ENCODE data around the gene ARHGEF12. TPM values are rescaled to one million over a fixed set of nuclear protein-coding genes. Genes with fewer than 3 reads are reported as not detected.

The ARHGEF12 gene
- total and polyA plus RNA-seq, 10 of the 15 experiments (the other 5 are each of a cell fraction or from before 2014, with no cell fraction given) = 2.7 to 40.8 (median 20.9) TPM

GRCh38 chr11:120298461-120298860 lies 37.8 kb upstream of the ARHGEF12 start:
- ChIA-PET SMC1A (ENCODE audit: uncharacterized antibody, unreplicated experiment) (interaction anchor here (1.2 to 13.1 kb wide), 3 partner anchors 42 to 64 kb away, joined by 3 to 372 read pairs (median 176); partner anchors contain the start of gene POU2F3), CTCF (interaction anchor here (3.4 to 19.8 kb wide), 4 partner anchors 22 to 126 kb away, joined by 23 to 783 read pairs (median 190); partner anchors contain the start of gene POU2F3), POLR2A (interaction anchor here (0.7 to 1.4 kb wide), 3 partner anchors 50 to 143 kb away, joined by 3 read pairs; no protein-coding TSS in a partner anchor), RAD21 (ENCODE audit: unreplicated experiment) (interaction anchor here (9.6 to 10.3 kb wide), 2 partner anchors 52 to 65 kb away, joined by 127 to 348 read pairs; partner anchors contain the start of gene POU2F3)
- DNase-seq (ENCODE audit: low read depth, low spot score) (no peak), FAIRE-seq (no peak), ATAC-seq (no peak)
- Histone ChIP-seq H3K27me3 (replicated peaks in 1 of 2; ENCODE audit: control insufficient read depth in 2 of 2, insufficient read depth in 2 of 2, low read length in 1 of 2) (no peaks in the 10 kb centered on the region), H4K20me1 (ENCODE audit: control insufficient read depth, insufficient read depth) (no peaks in the 10 kb centered on the region; the same call in 1 of the 2 replicates), H2AFZ (ENCODE audit: control insufficient read depth, low read depth, low read length) (no peak overlapping the region), H3K4me3 (no peak overlapping the region), H3K9me3 (replicated peaks; ENCODE audit: control insufficient read depth, insufficient read depth, low read length) (no peaks in the 10 kb centered on the region), H3K4me1 (ENCODE audit: control insufficient read depth, insufficient read depth, low read length) (no peaks in the 10 kb centered on the region), H3K27ac (ENCODE audit: control insufficient read depth, insufficient read depth) (no peak overlapping the region), H3K79me2 (ENCODE audit: control insufficient read depth, insufficient read depth, low read length) (no peaks in the 10 kb centered on the region), H3K36me3 (ENCODE audit: control insufficient read depth in 2 of 2, insufficient read depth in 2 of 2, low read length in 1 of 2) (no peaks in the 10 kb centered on the region), H3K4me2 (ENCODE audit: control insufficient read depth, insufficient read depth) (no peak overlapping the region), H3K9ac (ENCODE audit: control insufficient read depth, insufficient read depth, low read length) (no peak overlapping the region)
- in situ Hi-C loops (cut with MboI) = no loop called here
- 64% methylated on average over 5 of the region's 5 CpGs for WGBS (ENCODE audit: insufficient coverage, insufficient replicate concordance, low lambda C conversion rate, missing lambda C conversion rate)
- BruUV-seq (replicated peaks) = no TSS peak
- TF ChIP-seq CBX5 (IDR thresholded peaks at IDR 0.05; ENCODE audit: low read depth) (no peak), SIX5 (IDR thresholded peaks at IDR 0.05; ENCODE audit: low read depth, low read length, severe bottlenecking) (no peak), SREBF1 (IDR thresholded peaks at IDR 0.05; ENCODE audit: low read length) (no peak), CUX1 (IDR thresholded peaks at IDR 0.05; ENCODE audit: insufficient replicate concordance, low read depth, low read length) (no peak), ZNF622 (IDR thresholded peaks at IDR 0.05) (no peak), CBX3 (IDR thresholded peaks at IDR 0.05; ENCODE audit: borderline replicate concordance, low read depth) (no peak), BMI1 (IDR thresholded peaks at IDR 0.05; ENCODE audit: borderline replicate concordance) (no peak)
- intact Hi-C loops (cut with micrococcal nuclease; ENCODE audit: unreplicated experiment) = no loop called here
